GM12878 (cell line): ENCODE results near the gene EMILIN2. TPM values are rescaled to one million over a fixed set of nuclear protein-coding genes. Genes with fewer than 3 reads are reported as not detected.

Experiments
- ATAC-seq: fragments of 200-7000 bp; cut with Tn5 transposase; 3 replicates; pipeline ENCODE4 v1.9.1; 2020; ENCODE audit warnings: mild to moderate bottlenecking, moderate library complexity
- BruUV-seq: library from RNA; stranded (reverse); fragments of 400-500 nt; replicated peaks from 2 replicates; lab custom pipeline; 2021; lab: Mats Ljungman, UMichigan
- CTCF ChIA-PET: fragments of 300-600 bp; sonication (Branson Sonifier 250); formaldehyde crosslinking; extraction: SDS; loops from one replicate; lab custom pipeline; 2021; ENCODE audit warnings: inconsistent platforms; lab: Yijun Ruan, JAX
- POLR2A ChIA-PET: fragments of 350-600 bp; formaldehyde crosslinking; extraction: SDS; loops from one replicate; lab custom pipeline; 2021; ENCODE audit warnings: inconsistent platforms; lab: Charles Lee
- RAD21 ChIA-PET: fragments of 300-600 bp; sonication (Branson Sonifier 250); formaldehyde crosslinking; loops from one replicate; lab custom pipeline; 2023; ENCODE audit warnings: antibody characterized with exemption; ENCODE audit not compliant: unreplicated experiment; lab: Charles Lee
- SMC1A ChIA-PET: fragments of 300-600 bp; sonication (Branson Sonifier 250); formaldehyde crosslinking; loops from one replicate; lab custom pipeline; 2023; ENCODE audit not compliant: unreplicated experiment, uncharacterized antibody; lab: Charles Lee
- DNase-seq: peaks from one replicate; pipeline ENCODE4 v3.0.0-alpha.2; 2011; ENCODE audit warnings: low read depth, low spot score
- FAIRE-seq: peaks from 3 replicates; lab custom pipeline; 2011; peaks lifted over from hg19 to GRCh38; lab: Jason Lieb, UNC
- H2AFZ ChIP-seq: 2 replicates; pipeline ENCODE4 v1.6.0; 2011; ENCODE audit warnings: low read depth, low read length, control low read depth; ENCODE audit not compliant: control insufficient read depth
- H3K27ac ChIP-seq: 2 replicates; pipeline ENCODE4 v1.5.1; 2011; ENCODE audit warnings: control low read depth; ENCODE audit not compliant: control insufficient read depth, insufficient read depth
- H3K27me3 ChIP-seq, 2 experiments: replicated peaks in 1 of 2; 2 replicates each; pipeline versions ENCODE4 v1.6.0 to v1.6.1; 2011; ENCODE audit warnings: low read length in 1 of 2; ENCODE audit not compliant: control insufficient read depth in 2 of 2, insufficient read depth in 2 of 2
- H3K36me3 ChIP-seq, 2 experiments: 2 replicates each; pipeline ENCODE4 v1.5.1; 2011; ENCODE audit warnings: low read length in 1 of 2; ENCODE audit not compliant: control insufficient read depth in 2 of 2, insufficient read depth in 2 of 2
- H3K4me1 ChIP-seq: 2 replicates; pipeline ENCODE4 v1.6.1; 2011; ENCODE audit warnings: mild to moderate bottlenecking, low read length, moderate library complexity, mixed read lengths; ENCODE audit not compliant: control insufficient read depth, insufficient read depth
- H3K4me2 ChIP-seq: 2 replicates; pipeline ENCODE4 v1.6.0; 2011; ENCODE audit warnings: control low read depth; ENCODE audit not compliant: control insufficient read depth, insufficient read depth
- H3K4me3 ChIP-seq: fragments of 200-600 bp; sonication (generic); 2 replicates; pipeline ENCODE4 v1.5.1; 2016
- H3K79me2 ChIP-seq: 2 replicates; pipeline ENCODE4 v1.6.0; 2011; ENCODE audit warnings: low read length; ENCODE audit not compliant: control insufficient read depth, insufficient read depth
- H3K9ac ChIP-seq: 2 replicates; pipeline ENCODE4 v1.8.0; 2011; ENCODE audit warnings: low read length, control low read depth, mixed read lengths; ENCODE audit not compliant: control insufficient read depth, insufficient read depth
- H3K9me3 ChIP-seq: replicated peaks from 3 replicates; pipeline ENCODE4 v1.5.1; 2011; ENCODE audit warnings: mild to moderate bottlenecking, low read length; ENCODE audit not compliant: control insufficient read depth, insufficient read depth
- H4K20me1 ChIP-seq: 2 replicates; pipeline ENCODE4 v1.6.0; 2011; ENCODE audit not compliant: control insufficient read depth, insufficient read depth
- CHD2 ChIP-seq: IDR thresholded peaks from 2 replicates; pipeline ENCODE4 v1.6.1; 2011; ENCODE audit warnings: low read depth, low read length, improper control_type of control experiment, borderline replicate concordance
- GABPA ChIP-seq: IDR thresholded peaks from 2 replicates; pipeline ENCODE4 v1.6.1; 2014; ENCODE audit warnings: antibody characterized with exemption, low read depth, mild to moderate bottlenecking, inconsistent platforms
- GATAD2B ChIP-seq: fragments of 450-650 bp; conservative IDR thresholded peaks from 2 replicates; pipeline ENCODE4 v1.6.1; 2017; ENCODE audit warnings: low read depth, mild to moderate bottlenecking, moderate library complexity
- IKZF2 ChIP-seq, 2 experiments: fragments of 450-650 bp; IDR thresholded peaks; 2 replicates each; pipeline ENCODE4 v1.6.1; 2017; ENCODE audit warnings: mild to moderate bottlenecking in 2 of 2, moderate library complexity in 2 of 2
- MEF2A ChIP-seq: IDR thresholded peaks from 2 replicates; pipeline ENCODE4 v1.6.1; 2011; ENCODE audit warnings: low read depth, mild to moderate bottlenecking, low read length, moderate library complexity; ENCODE audit not compliant: insufficient read depth
- NR2C2 ChIP-seq: IDR thresholded peaks from 2 replicates; pipeline ENCODE4 v1.6.1; 2011; ENCODE audit warnings: borderline replicate concordance, low read depth; ENCODE audit not compliant: control insufficient read depth, insufficient read length
- NR2F1 ChIP-seq: fragments of 450-650 bp; conservative IDR thresholded peaks from 2 replicates; pipeline ENCODE4 v1.6.1; 2017; ENCODE audit warnings: mild to moderate bottlenecking
- NRF1 ChIP-seq: conservative IDR thresholded peaks from 2 replicates; pipeline ENCODE4 v1.6.1; 2011; ENCODE audit warnings: mild to moderate bottlenecking, low read depth, low read length, improper control_type of control experiment
- PAX8 ChIP-seq: fragments of 450-650 bp; IDR thresholded peaks from 2 replicates; pipeline ENCODE4 v1.6.1; 2017; ENCODE audit warnings: mild to moderate bottlenecking, moderate library complexity
- POU2F2 ChIP-seq: IDR thresholded peaks from 3 replicates; pipeline ENCODE4 v1.6.1; 2011; ENCODE audit warnings: low read depth, mild to moderate bottlenecking, low read length, borderline replicate concordance
- RAD51 ChIP-seq: fragments of 450-650 bp; IDR thresholded peaks from 2 replicates; pipeline ENCODE4 v1.6.1; 2016; ENCODE audit warnings: moderate library complexity, mild to moderate bottlenecking, inconsistent platforms
- RBBP5 ChIP-seq: fragments of 200-600 bp; sonication (generic); conservative IDR thresholded peaks from 2 replicates; pipeline ENCODE4 v1.6.1; 2016
- SRF ChIP-seq, 2 experiments: IDR thresholded peaks; 2 replicates each; pipeline ENCODE4 v1.6.1; 2011; ENCODE audit warnings: low read depth in 2 of 2, low read length in 2 of 2, mild to moderate bottlenecking in 1 of 2, moderate library complexity in 1 of 2
- TBL1XR1 ChIP-seq: IDR thresholded peaks from 2 replicates; pipeline ENCODE4 v1.6.1; 2012; ENCODE audit warnings: low read depth, low read length, improper control_type of control experiment
- TCF3 ChIP-seq: IDR thresholded peaks from 2 replicates; pipeline ENCODE4 v1.6.1; 2012; ENCODE audit warnings: low read depth, mild to moderate bottlenecking, low read length, borderline replicate concordance; ENCODE audit not compliant: insufficient read depth
- ZNF384 ChIP-seq: IDR thresholded peaks from 2 replicates; pipeline ENCODE4 v1.6.1; 2012; ENCODE audit warnings: low read depth, mild to moderate bottlenecking, low read length, improper control_type of control experiment, borderline replicate concordance
- whole genome bisulfite sequencing: methylation state at CpG from one replicate; pipeline ENCODE4 v1.1.6; 2016; ENCODE audit warnings: low lambda C conversion rate; ENCODE audit not compliant: insufficient replicate concordance, insufficient coverage; ENCODE audit errors: missing lambda C conversion rate; 5-methylcytosine and 5-hydroxymethylcytosine counted together
- in situ Hi-C: fragments of 300-500 bp; cut with MboI; formaldehyde crosslinking; loops from 9 replicates; pipeline ENCODE4 v1.14.3; 2018; ENCODE audit warnings: mixed read lengths
- intact Hi-C: fragments of 100-400 bp; cut with micrococcal nuclease; formaldehyde crosslinking; loops from one replicate; pipeline ENCODE4 v1.14.2; 2022; ENCODE audit not compliant: unreplicated experiment
- polyA plus RNA-seq, 11 experiments: library from polyadenylated mRNA; depleted of rRNA in 4 of 11; unstranded in 6 of 11; stranded (reverse) in 5 of 11; fragments of >200 nt; fragmentation: Nextera tagmentation in 4 of 11; fragmentation: Illumina TruSeq in 1 of 11; extraction: Ambion mirVana in 4 of 11; extraction: Trizol in 1 of 11; gene quantifications; 1 replicate in 1 of 11; 2 replicates in 10 of 11; pipeline versions ENCODE4 v1.2.1 to v1.2.3, GENCODE V29; 2011 to 2016; ENCODE audit warnings: inconsistent platforms in 2 of 11, missing spikeins in 2 of 11, low read depth in 1 of 11
- total RNA-seq, 4 experiments: library from RNA; depleted of rRNA in 3 of 4; stranded (reverse); fragments of >200 nt in 3 of 4; fragmentation: Illumina TruSeq in 1 of 4; extraction: Trizol in 1 of 4; gene quantifications; 2 replicates each; pipeline versions ENCODE4 v1.2.1 to v1.2.3, GENCODE V29; 2013 to 2021

The EMILIN2 gene
- total and polyA plus RNA-seq, 10 of the 15 experiments (the other 5 are each of a cell fraction or from before 2014, with no cell fraction given) = 0.58 to 18.4 (median 5.9) TPM

GRCh38 chr18:2910261-2910660 lies 63.5 kb downstream of the EMILIN2 start:
- Histone ChIP-seq H3K27me3 (no peaks in the 10 kb centered on the region), H3K9me3 (no peaks in the 10 kb centered on the region), H3K79me2 (peaks cover 16% of the 10 kb centered on the region), H3K9ac (no peak overlapping the region), H3K4me2 (no peak overlapping the region), H3K4me3 (no peak overlapping the region), H3K36me3 (peaks cover 9 to 18% of the 10 kb centered on the region in 2 experiments), H2AFZ (no peak overlapping the region), H4K20me1 (no peaks in the 10 kb centered on the region), H3K4me1 (no peaks in the 10 kb centered on the region; the same call in 1 of the 2 replicates), H3K27ac (no peak overlapping the region)
- CTCF ChIA-PET = no interaction called here
- POLR2A ChIA-PET = no interaction called here
- DNase-seq (no peak), FAIRE-seq (no peak), ATAC-seq (no peak)
- WGBS = 64% methylated on average over 9 of the region's 10 CpGs
- no TSS peak for BruUV-seq
- RAD21 ChIA-PET = no interaction called here
- in situ Hi-C loops (no loop called here), intact Hi-C loops (no loop called here)
- TF ChIP-seq MEF2A = no peak
- no peak for TF ChIP-seq NR2F1
- no peak for TF ChIP-seq PAX8
- no peak for TF ChIP-seq GATAD2B
- no peak for TF ChIP-seq TCF3
- no peak for TF ChIP-seq RAD51
- TF ChIP-seq SRF (IDR thresholded peaks at IDR 0.05; ENCODE audit: low read depth in 2 of 2, low read length in 2 of 2) = no peak
- no peak for TF ChIP-seq NR2C2
- TF ChIP-seq IKZF2 (IDR thresholded peaks at IDR 0.05) = no peak
- no peak for TF ChIP-seq TBL1XR1
- TF ChIP-seq POU2F2 = no peak
- TF ChIP-seq RBBP5 = no peak
- no peak for TF ChIP-seq ZNF384
- TF ChIP-seq GABPA = no peak
- TF ChIP-seq NRF1 = no peak
- no peak for TF ChIP-seq CHD2
- SMC1A ChIA-PET = no interaction called here
